Muscle layer of duodenum (tissue), 2 donors: Measurements from ENCODE around the gene C16orf96.
A peak's percentile ranks its signal among the peaks of the same experiment; 100 is the strongest.

ENCODE experiments used
- H3K27ac ChIP-seq: one replicate; pipeline ENCODE4 v1.7.0; 2013; ENCODE audit warnings: mild to moderate bottlenecking, low read length
- H3K27me3 ChIP-seq: one replicate; pipeline ENCODE4 v1.7.0; 2013; ENCODE audit warnings: low read depth, mild to moderate bottlenecking, control low read depth, low read length
- H3K36me3 ChIP-seq, 2 donors: one replicate each; pipeline ENCODE4 v1.7.0; 2013; ENCODE audit warnings: low read length in 2 of 2, control low read depth in 1 of 2, mild to moderate bottlenecking in 1 of 2; ENCODE audit not compliant: insufficient read depth in 2 of 2, control insufficient read depth in 1 of 2
- H3K4me1 ChIP-seq, 2 donors: one replicate each; pipeline ENCODE4 v1.7.0; 2013; ENCODE audit warnings: low read length in 2 of 2, mild to moderate bottlenecking in 2 of 2, control low read depth in 1 of 2, moderate library complexity in 1 of 2; ENCODE audit not compliant: insufficient read depth in 2 of 2, control insufficient read depth in 1 of 2
- H3K4me3 ChIP-seq, 2 donors: one replicate each; pipeline ENCODE4 v1.7.0; 2013; ENCODE audit warnings: low read length in 2 of 2, low read depth in 1 of 2, mild to moderate bottlenecking in 1 of 2
- H3K9me3 ChIP-seq, 2 donors: one replicate each; pipeline ENCODE4 v1.7.0; 2013; ENCODE audit warnings: low read length in 2 of 2, control low read depth in 1 of 2, mild to moderate bottlenecking in 1 of 2; ENCODE audit not compliant: control insufficient read depth in 1 of 2
- donor health status: healthy.

C16orf96 gene

GRCh38 chr16:4525634-4526277 lies 30.4 kb upstream of the C16orf96 start:
- Histone ChIP-seq H3K27me3 (no peaks in the 10 kb centered on the region), H3K27ac (no peak overlapping the region), H3K36me3 (no peaks in the 10 kb centered on the region), H3K4me3 (no peak overlapping the region), H3K4me1 (peaks cover 7 to 30% of the 10 kb centered on the region in 2 donors), H3K9me3 (no peaks in the 10 kb centered on the region)

GRCh38 chr16:4529085-4530060 lies 26.8 kb upstream of the C16orf96 start:
- Histone ChIP-seq H3K4me1 (peaks cover 7 to 17% of the 10 kb centered on the region in 2 donors), H3K27me3 (no peaks in the 10 kb centered on the region), H3K4me3 (no peak overlapping the region), H3K27ac (peak overlapping the region; percentile 52), H3K9me3 (no peaks in the 10 kb centered on the region), H3K36me3 (peaks cover 9 to 13% of the 10 kb centered on the region in 2 donors)

- H3K27ac ChIP-seq = no peak overlapping the region
- no peaks in the 10 kb centered on the region for H3K9me3 ChIP-seq
- H3K4me3 ChIP-seq = no peak overlapping the region
- H3K4me1 ChIP-seq = peaks cover 7 to 12% of the 10 kb centered on the region in 2 donors
- no peaks in the 10 kb centered on the region for H3K27me3 ChIP-seq
- peaks cover 9 to 13% of the 10 kb centered on the region in 2 donors for H3K36me3 ChIP-seq
Observed at GRCh38 chr16:4531811-4532210, 24.3 kb upstream of the C16orf96 start.

GRCh38 chr16:4532238-4532637 lies 23.9 kb upstream of the C16orf96 start:
- Histone ChIP-seq H3K9me3 (no peaks in the 10 kb centered on the region), H3K36me3 (peaks cover 9 to 13% of the 10 kb centered on the region in 2 donors), H3K4me1 (peaks cover 7 to 16% of the 10 kb centered on the region in 2 donors), H3K27me3 (no peaks in the 10 kb centered on the region), H3K27ac (no peak overlapping the region), H3K4me3 (no peak overlapping the region)

- Histone ChIP-seq H3K4me3 (no peak overlapping the region), H3K36me3 (peaks cover 9 to 13% of the 10 kb centered on the region in 2 donors), H3K9me3 (no peaks in the 10 kb centered on the region), H3K27me3 (no peaks in the 10 kb centered on the region), H3K4me1 (peaks cover 7 to 18% of the 10 kb centered on the region in 2 donors), H3K27ac (no peak overlapping the region)
Observed at GRCh38 chr16:4533490-4533889, 22.6 kb upstream of the C16orf96 start.

- no peak overlapping the region for H3K4me3 ChIP-seq
- peaks cover 2 to 14% of the 10 kb centered on the region in 2 donors for H3K4me1 ChIP-seq
- H3K27me3 ChIP-seq = no peaks in the 10 kb centered on the region
- no peak overlapping the region for H3K27ac ChIP-seq
- peaks cover 9 to 13% of the 10 kb centered on the region in 2 donors for H3K36me3 ChIP-seq
- no peaks in the 10 kb centered on the region for H3K9me3 ChIP-seq
Observed at GRCh38 chr16:4534151-4534790, 21.9 kb upstream of the C16orf96 start.

GRCh38 chr16:4535627-4536108 lies 20.5 kb upstream of the C16orf96 start:
- Histone ChIP-seq H3K27ac (no peak overlapping the region), H3K4me1 (peaks cover 0 to 8% of the 10 kb centered on the region in 2 donors), H3K9me3 (peaks cover 0 to 6% of the 10 kb centered on the region in 2 donors), H3K36me3 (peaks cover 9 to 13% of the 10 kb centered on the region in 2 donors), H3K27me3 (no peaks in the 10 kb centered on the region), H3K4me3 (no peak overlapping the region)

- peaks cover 9 to 13% of the 10 kb centered on the region in 2 donors for H3K36me3 ChIP-seq
- H3K4me1 ChIP-seq = peaks cover 0 to 8% of the 10 kb centered on the region in 2 donors
- no peaks in the 10 kb centered on the region for H3K27me3 ChIP-seq
- H3K4me3 ChIP-seq = peak overlapping the region in 1 of 2 donors; percentile 44
- peaks cover 0 to 6% of the 10 kb centered on the region in 2 donors for H3K9me3 ChIP-seq
- H3K27ac ChIP-seq = no peak overlapping the region
Observed at GRCh38 chr16:4536391-4537106, 19.6 kb upstream of the C16orf96 start.

- H3K27me3 ChIP-seq = no peaks in the 10 kb centered on the region
- peak overlapping the region; percentile 44 to 64 for H3K4me3 ChIP-seq
- H3K36me3 ChIP-seq = peaks cover 5 to 7% of the 10 kb centered on the region in 2 donors
- peaks cover 0 to 8% of the 10 kb centered on the region in 2 donors for H3K4me1 ChIP-seq
- peaks cover 0 to 6% of the 10 kb centered on the region in 2 donors for H3K9me3 ChIP-seq
- H3K27ac ChIP-seq = no peak overlapping the region
Observed at GRCh38 chr16:4537376-4538343, 18.5 kb upstream of the C16orf96 start.
